ENCODE results near the gene ARL15. TPM values are rescaled to one million over a fixed set of nuclear protein-coding genes. Genes with fewer than 3 reads are reported as not detected.

ARL15 gene
- total and polyA plus RNA-seq, 2 donors (not counting 3 experiments of a cell fraction or from before 2014, with no cell fraction given), result 11.9 to 24.4 TPM

DNA sequence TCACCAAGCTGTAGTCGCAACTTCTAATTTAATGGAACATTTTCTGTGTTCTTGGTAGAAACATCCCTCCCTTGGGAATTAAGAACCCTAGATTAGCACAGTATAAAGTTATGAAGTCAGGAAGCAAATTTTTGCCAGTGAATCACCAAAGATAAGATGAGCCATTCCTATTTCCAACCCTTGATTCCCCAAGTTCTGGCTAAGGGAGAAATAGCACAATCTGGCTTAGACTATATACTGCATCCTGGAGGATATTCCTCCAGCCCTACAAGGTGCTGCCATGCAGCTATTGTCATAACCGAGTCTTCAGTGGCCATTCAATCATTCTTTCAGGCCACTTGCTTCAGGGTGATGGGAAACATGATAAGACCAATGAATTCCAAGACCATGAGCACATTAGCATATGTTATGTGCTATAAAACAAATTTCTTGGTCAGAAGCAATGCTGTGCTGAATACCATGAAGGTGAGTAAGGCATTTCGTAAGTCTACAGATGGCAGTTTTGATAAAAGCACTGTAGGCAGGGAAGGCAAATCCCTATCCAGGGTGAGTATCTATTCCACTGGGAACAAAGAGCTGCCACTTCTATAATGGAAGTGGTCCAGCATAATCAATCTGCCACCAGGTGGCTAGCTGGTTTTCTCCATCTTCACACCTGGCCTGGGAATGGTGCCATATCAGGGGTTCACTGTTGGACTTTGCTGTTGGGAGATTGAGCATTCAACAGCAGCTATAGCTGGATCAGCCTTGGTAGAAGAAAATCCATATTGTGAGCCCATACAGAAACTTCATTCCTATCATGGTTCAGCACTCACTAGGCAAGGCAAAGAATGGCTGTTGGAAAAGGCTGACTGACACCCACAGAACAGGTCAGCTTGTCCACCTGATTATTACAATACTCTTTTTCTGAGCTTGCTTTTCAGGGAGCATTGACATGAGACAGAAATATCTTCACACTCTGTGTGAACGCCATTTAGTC is 19.6 kb upstream of the ARL15 start:
- Histone ChIP-seq H3K27ac (ENCODE audit: insufficient read depth, low read depth, low read length) (no peak overlapping the region), H4K20me1 (replicated peaks; ENCODE audit: control insufficient read depth, extremely low read depth, insufficient read depth, low read length) (no peaks in the 10 kb centered on the region), H3K9me1 (replicated peaks; ENCODE audit: control insufficient read depth, extremely low read depth, insufficient read depth, low read length) (no peaks in the 10 kb centered on the region), H3K9ac (replicated peaks; ENCODE audit: extremely low read depth, insufficient read depth, low read length) (no peak overlapping the region), H3K4me3 (replicated peaks in 1 of 3; ENCODE audit: insufficient read depth in 1 of 3, low read depth in 1 of 3, low read length in 3 of 3) (no peak overlapping the region), H3K36me3 (ENCODE audit: control insufficient read depth in 2 of 2, extremely low read depth in 1 of 2, insufficient read depth in 2 of 2, low read length in 2 of 2) (no peaks in the 10 kb centered on the region), H3K4me2 (ENCODE audit: insufficient read depth, low read length) (no peak overlapping the region), H3K79me2 (ENCODE audit: control insufficient read depth, insufficient read depth, low read length) (no peaks in the 10 kb centered on the region), H2AFZ (ENCODE audit: low read depth, low read length) (no peak overlapping the region), H3K9me3 (replicated peaks; ENCODE audit: control insufficient read depth, insufficient read depth, low read length) (no peaks in the 10 kb centered on the region), H3K27me3 (ENCODE audit: control insufficient read depth in 2 of 2, insufficient read depth in 2 of 2, low read length in 2 of 2) (peaks cover 11 to 17% of the 10 kb centered on the region in 2 experiments), H3K4me1 (ENCODE audit: control insufficient read depth, extremely low read depth, insufficient read depth, low read length) (no peaks in the 10 kb centered on the region)
- BruUV-seq (replicated peaks), result no TSS peak
- intact Hi-C loops (cut with micrococcal nuclease) (no loop called here), dilution Hi-C loops (cut with MboI; ENCODE audit: extremely low pct_ligation_motif_present, low sequenced_read_pairs) (no loop called here)
- no peak for FAIRE-seq
- no peak for TF ChIP-seq POLR2AphosphoS5 (IDR thresholded peaks at IDR 0.05; ENCODE audit: insufficient read depth, low read depth, low read length)
- TF ChIP-seq GATA2 (IDR thresholded peaks at IDR 0.05; ENCODE audit: insufficient read depth, insufficient read length, low read depth, low read length), result peak; percentile 13
- TF ChIP-seq MYC (IDR thresholded peaks at IDR 0.05; ENCODE audit: low read depth, low read length), result no peak
- ChIA-PET CTCF (interaction anchor here (0.7 to 1.7 kb wide), 4 partner anchors 10 to 537 kb away, joined by 3 to 4 read pairs (median 3); no protein-coding TSS in a partner anchor), POLR2A (interaction anchor here (1.3 kb wide), 1 partner anchor 20 kb away, joined by 7 read pairs; the partner anchor contains the start of gene ARL15)
- no peak for DNase-seq (ENCODE audit: low read depth, low spot score)

DNA sequence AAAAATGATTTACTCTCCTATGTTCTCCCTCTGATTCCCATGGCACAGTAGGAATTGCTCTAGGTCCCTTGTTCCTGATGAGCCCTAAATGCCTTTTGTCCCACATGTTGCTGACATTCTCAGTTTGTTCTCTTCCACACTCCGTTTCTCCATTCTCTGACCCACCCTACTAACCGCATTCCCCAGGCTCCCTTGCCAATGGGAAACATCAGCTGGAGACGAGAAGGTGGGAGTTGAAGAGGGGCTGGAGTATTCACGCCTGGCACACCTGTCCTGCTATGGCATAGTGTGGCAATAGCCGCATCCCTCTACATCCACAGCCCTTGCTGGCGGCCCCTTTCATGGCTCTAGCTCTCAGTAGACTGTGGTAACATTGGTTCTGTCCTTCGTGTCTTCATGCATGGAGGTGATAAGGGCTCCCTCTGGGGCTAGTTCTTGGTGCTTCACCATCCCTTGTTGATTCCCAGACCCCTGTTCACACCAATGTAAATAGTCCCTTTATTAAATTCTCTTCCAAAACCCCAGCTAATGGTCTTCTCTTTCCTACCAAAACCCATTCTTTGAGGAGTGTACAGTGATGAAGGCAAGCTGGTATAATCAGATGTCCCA is 16.4 kb upstream of the ARL15 start:
- POLR2A ChIA-PET, result no interaction called here
- H2AFZ ChIP-seq (ENCODE audit: low read depth, low read length), result no peak overlapping the region
- CTCF ChIA-PET, result interaction anchor here (1.0 to 1.2 kb wide), 2 partner anchors 11 to 163 kb away, joined by 3 to 4 read pairs; no protein-coding TSS in a partner anchor
- H3K9me3 ChIP-seq (replicated peaks; ENCODE audit: control insufficient read depth, insufficient read depth, low read length), result no peaks in the 10 kb centered on the region
- H3K4me1 ChIP-seq (ENCODE audit: control insufficient read depth, extremely low read depth, insufficient read depth, low read length), result no peaks in the 10 kb centered on the region
- H3K27ac ChIP-seq (ENCODE audit: insufficient read depth, low read depth, low read length), result no peak overlapping the region
- no peak overlapping the region for H3K9ac ChIP-seq (replicated peaks; ENCODE audit: extremely low read depth, insufficient read depth, low read length)
- no peak for TF ChIP-seq GATA2 (IDR thresholded peaks at IDR 0.05; ENCODE audit: insufficient read depth, insufficient read length, low read depth, low read length)
- no peaks in the 10 kb centered on the region for H3K79me2 ChIP-seq (ENCODE audit: control insufficient read depth, insufficient read depth, low read length)
- no TSS peak for BruUV-seq (replicated peaks)
- no peak overlapping the region for H3K4me3 ChIP-seq (replicated peaks in 1 of 3; ENCODE audit: insufficient read depth in 1 of 3, low read depth in 1 of 3, low read length in 3 of 3)
- intact Hi-C loops (cut with micrococcal nuclease) (no loop called here), dilution Hi-C loops (cut with MboI; ENCODE audit: extremely low pct_ligation_motif_present, low sequenced_read_pairs) (no loop called here)
- H3K36me3 ChIP-seq (ENCODE audit: control insufficient read depth in 2 of 2, extremely low read depth in 1 of 2, insufficient read depth in 2 of 2, low read length in 2 of 2), result no peaks in the 10 kb centered on the region
- H3K27me3 ChIP-seq (ENCODE audit: control insufficient read depth in 2 of 2, insufficient read depth in 2 of 2, low read length in 2 of 2), result peaks cover 16 to 29% of the 10 kb centered on the region in 2 experiments
- no peak for FAIRE-seq
- no peak overlapping the region for H3K4me2 ChIP-seq (ENCODE audit: insufficient read depth, low read length)
- H4K20me1 ChIP-seq (replicated peaks; ENCODE audit: control insufficient read depth, extremely low read depth, insufficient read depth, low read length), result no peaks in the 10 kb centered on the region
- H3K9me1 ChIP-seq (replicated peaks; ENCODE audit: control insufficient read depth, extremely low read depth, insufficient read depth, low read length), result no peaks in the 10 kb centered on the region
- DNase-seq (ENCODE audit: low read depth, low spot score), result no peak

All from endothelial cell of umbilical vein (primary cell).